ENCODE measurements around the gene UBE2V1. TPM values are rescaled to one million over a fixed set of nuclear protein-coding genes. Genes with fewer than 3 reads are reported as not detected.

The UBE2V1 gene
- total RNA-seq, 1 donor, result 105 TPM

DNA sequence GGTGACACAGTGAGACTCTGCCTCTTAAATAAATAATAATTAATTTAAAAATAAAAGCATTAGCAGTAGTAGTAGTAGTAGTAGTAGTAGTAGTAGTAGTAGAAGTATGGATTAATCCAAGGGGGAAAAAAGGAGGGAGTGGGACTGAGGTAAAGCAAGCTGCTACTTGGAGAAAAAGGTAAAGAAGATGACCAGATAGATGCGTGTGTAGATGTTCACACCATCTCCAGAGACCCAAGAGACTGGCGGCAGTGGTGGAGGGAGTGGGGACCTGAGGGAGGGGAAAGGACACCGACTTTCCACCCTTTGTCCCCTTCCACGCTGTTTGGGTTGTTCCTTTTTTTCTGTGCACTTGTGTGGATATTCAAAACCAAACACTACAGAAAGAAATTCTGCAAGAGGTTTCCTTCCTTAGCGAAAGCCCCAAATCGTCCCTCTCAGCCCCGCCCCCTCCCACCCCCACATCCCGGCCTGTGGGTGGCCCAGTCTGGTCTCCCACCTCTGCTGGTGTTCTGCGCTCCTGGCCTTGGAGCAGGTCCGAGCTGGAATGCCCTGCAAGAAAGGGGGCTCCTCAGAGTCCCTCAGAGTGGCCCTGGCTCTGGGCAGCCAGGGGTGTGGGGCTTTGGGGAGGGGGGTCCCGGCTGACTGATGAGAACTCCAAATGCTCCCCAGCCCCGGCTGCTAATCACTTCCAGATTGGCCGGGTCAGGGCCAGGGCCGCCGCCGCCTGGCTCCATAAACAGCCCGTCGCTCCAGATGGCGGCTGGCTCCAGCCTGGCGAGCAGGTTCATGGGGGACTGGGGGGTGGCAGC, 60.2 kb downstream of the UBE2V1 start:
- H3K4me3 ChIP-seq (ENCODE audit: low read depth, low read length), result no peak overlapping the region
- TF ChIP-seq, protein P1, sequence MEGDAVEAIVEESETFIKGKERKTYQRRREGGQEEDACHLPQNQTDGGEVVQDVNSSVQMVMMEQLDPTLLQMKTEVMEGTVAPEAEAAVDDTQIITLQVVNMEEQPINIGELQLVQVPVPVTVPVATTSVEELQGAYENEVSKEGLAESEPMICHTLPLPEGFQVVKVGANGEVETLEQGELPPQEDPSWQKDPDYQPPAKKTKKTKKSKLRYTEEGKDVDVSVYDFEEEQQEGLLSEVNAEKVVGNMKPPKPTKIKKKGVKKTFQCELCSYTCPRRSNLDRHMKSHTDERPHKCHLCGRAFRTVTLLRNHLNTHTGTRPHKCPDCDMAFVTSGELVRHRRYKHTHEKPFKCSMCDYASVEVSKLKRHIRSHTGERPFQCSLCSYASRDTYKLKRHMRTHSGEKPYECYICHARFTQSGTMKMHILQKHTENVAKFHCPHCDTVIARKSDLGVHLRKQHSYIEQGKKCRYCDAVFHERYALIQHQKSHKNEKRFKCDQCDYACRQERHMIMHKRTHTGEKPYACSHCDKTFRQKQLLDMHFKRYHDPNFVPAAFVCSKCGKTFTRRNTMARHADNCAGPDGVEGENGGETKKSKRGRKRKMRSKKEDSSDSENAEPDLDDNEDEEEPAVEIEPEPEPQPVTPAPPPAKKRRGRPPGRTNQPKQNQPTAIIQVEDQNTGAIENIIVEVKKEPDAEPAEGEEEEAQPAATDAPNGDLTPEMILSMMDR (IDR thresholded peaks at IDR 0.05; ENCODE audit: insufficient read depth, low read length), result no peak
- no peak for DNase-seq (ENCODE audit: low read depth)

DNA sequence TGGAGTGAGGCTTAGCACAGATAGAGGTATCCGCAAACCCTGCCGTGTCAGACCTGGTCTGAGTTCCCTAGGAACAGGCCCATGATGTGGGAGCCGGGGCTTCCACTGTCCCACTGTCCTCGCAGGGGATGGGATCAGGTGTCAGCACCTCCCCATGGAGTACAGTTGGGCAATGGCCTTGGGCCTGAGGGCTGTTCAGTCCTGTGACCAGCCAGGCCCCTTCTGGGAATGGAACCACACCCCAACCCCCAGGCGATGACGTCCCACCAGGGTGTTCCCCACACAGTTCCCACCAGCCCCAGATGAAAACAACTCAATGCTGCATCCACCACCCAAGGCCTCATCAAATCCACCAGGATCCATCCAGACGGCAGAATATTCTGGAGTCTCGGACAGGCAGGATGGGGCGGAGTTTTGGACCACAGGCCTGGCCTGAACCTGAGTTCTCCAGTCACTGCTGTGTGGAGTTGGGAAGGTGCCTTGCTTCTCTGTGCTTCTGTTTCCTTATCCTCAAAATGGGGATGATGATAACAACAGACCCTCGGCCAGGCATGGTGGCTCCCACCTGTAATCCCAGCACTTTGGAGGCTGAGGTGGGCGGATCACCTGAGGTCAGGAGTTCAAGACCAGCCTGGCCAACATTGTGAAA, 62.2 kb downstream of the UBE2V1 start:
- TF ChIP-seq, protein P1 (IDR thresholded peaks at IDR 0.05; ENCODE audit: insufficient read depth, low read length), result no peak
- DNase-seq (ENCODE audit: low read depth), result no peak
- H3K4me3 ChIP-seq (ENCODE audit: low read depth, low read length), result no peak overlapping the region

DNA sequence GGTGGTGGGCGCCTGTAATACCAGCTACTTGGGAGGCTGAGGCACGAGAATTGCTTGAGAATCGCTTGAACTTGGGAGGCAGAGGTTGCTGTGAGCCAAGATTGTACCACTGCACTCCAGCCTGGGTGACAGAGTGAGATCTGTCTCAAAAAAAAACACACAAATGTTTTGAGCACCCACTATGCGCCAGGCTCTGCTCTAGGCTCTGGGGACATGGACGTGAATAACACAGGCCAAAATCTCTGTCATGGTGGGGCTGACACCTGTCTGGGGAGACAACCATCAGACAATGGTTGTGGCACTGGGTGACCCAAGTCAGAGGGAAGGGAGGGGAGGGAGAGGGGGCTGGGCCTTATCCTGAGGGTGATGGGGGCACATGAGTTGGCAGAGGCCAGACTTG, 62.7 kb downstream of the UBE2V1 start:
- TF ChIP-seq, protein P1 (IDR thresholded peaks at IDR 0.05; ENCODE audit: insufficient read depth, low read length), result no peak
- H3K4me3 ChIP-seq (ENCODE audit: low read depth, low read length), result no peak overlapping the region
- DNase-seq (ENCODE audit: low read depth), result no peak

DNA sequence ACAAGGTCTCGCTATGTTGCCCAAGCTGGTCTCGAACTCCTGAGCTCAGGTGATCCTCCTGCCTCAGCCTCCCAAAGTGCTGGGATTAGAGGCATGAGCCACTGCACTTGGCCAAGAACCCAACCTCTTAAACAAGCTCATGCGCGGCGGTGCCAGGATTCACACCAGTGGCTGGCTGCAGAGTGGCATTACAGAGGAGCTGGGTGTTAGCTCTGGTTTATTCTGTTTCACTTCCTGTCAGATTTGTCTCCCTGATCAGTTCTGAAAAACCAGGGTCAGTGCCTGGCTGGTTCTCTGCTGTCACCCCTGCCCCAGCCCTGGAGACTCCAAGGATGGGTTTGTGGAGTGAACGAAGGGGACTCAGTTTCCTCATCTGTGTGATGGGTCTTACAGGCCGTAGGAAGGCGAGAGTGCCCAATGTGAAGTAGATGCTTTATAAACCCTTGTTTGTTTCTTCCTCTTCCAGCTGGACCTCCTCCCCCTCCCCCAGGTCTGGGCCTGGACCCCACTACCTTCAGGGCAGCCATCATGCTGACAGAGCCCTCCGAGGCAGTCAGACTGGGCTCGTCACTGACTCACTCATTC, 63.4 kb downstream of the UBE2V1 start:
- DNase-seq (ENCODE audit: low read depth), result no peak
- TF ChIP-seq, protein P1 (IDR thresholded peaks at IDR 0.05; ENCODE audit: insufficient read depth, low read length), result no peak
- no peak overlapping the region for H3K4me3 ChIP-seq (ENCODE audit: low read depth, low read length)

DNA sequence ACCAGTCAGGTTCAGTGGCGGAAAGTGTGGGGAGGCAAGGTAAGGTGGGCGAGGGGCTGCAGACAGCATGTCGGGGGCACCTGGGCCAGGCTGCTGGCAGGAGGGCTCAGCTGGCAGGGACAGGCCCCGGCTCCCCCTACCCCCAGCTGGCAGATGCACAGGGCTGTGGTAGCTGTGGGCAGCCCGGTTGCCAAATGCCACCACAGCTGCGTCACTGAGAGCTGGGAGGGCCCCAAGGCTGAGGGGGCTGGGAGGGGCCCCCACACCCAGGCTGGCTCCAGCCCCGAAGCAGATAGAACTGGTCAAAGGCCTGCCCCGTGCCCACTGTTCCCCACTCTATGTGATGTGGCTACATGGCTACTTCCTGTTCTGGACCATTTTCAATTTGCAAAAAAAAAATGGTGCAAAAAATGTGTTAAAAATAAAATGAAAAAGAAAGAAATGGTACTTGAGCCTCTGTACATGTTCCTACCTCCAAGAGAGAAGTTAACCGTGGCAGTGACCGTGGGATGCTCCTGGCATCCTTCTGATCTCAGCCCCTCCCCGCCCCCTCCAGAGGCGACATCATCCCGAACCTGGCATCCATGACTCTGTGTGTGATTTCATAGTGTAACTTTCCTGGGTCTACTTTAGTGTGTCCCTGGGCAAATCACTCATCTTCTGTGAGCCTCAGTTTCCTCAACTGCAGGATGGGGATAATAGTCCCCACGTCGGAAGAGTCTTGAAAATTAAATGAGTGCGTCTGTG, 64.4 kb downstream of the UBE2V1 start:
- H3K4me3 ChIP-seq (ENCODE audit: low read depth, low read length), result no peak overlapping the region
- TF ChIP-seq, protein P1 (IDR thresholded peaks at IDR 0.05; ENCODE audit: insufficient read depth, low read length), result no peak
- no peak for DNase-seq (ENCODE audit: low read depth)

DNA sequence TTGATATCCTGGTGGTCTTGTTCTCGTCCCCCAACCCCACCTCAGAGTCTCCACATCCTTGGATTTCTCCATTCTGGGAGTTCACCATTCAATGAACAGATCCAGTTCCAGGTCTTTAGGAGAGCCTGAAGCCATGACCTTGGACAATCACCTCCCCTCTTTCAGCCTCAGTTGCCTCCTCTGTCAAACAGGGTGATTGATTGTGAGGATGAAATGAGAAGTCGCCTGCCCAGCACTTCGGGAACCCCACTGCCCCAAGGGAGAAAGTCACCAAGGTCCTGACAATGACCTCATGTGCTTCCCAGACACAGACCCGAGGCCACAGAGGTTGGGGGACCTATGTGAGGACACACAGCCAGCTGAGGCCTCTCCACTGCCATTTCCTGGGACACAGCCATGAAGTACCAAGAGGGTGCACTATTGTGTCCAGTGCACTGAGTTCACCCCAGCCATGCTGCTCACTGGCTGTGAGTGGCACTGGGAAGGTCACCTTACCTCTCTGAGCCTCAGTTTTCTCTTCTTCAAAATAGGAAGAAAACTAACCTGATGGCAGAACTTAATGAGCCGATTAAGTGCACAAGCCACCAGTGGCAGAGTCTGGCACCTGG, 68.5 kb downstream of the UBE2V1 start:
- no peak for DNase-seq (ENCODE audit: low read depth)
- H3K4me3 ChIP-seq (ENCODE audit: low read depth, low read length), result no peak overlapping the region
- TF ChIP-seq, protein P1 (IDR thresholded peaks at IDR 0.05; ENCODE audit: insufficient read depth, low read length), result no peak

Measured in fibroblast of the aortic adventitia (primary cell).